Measurements from ENCODE around the gene CELSR2.

The CELSR2 gene

GRCh38 chr1:109252167-109252892 lies 3.0 kb downstream of the CELSR2 start:
- DNase-seq, result no peak

- DNase-seq, result no peak
These were observed 3.8 kb downstream of the CELSR2 start for GRCh38 chr1:109252893-109253802.

DNA sequence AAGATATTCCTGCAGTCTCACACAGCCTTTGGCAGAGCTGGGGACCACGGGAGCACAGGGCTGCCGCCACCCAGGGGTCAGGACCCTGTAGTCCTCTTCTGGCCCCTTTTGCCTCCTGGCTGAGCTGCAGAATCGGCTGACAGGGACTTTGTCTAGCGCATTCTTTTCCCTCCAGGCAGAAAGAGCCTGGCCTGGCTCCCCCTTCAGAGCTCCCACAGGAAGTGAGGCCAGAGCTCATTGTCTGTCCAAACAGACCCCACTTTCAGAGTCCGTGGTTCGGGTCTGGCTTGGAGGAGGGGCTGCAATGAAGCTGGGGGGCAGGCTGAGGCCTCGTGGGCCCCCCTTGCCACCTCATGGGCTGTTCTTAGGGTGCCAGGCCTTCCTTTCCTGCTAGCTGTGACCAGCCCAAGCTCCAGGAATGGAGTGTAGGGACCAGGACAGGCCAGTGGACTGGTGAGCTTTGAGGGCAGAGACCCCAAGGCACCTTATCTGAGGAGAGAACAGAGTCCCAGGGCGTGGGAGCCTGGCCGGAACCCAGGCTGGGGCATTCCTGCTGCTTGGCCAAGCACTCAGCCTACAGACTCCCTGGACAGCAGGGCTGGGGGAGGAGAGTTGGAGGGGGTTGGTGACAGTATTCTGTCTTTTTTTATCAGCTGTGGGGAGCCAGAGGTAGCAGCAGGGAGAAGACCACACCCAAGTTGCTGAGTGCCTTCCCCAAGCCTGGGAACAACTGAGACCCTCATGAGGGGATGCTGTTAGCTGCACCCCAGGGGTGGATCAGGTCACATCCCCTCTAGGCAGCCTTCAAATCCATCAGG lies 4.7 kb downstream of the CELSR2 start:
- DNase-seq, result no peak

DNA sequence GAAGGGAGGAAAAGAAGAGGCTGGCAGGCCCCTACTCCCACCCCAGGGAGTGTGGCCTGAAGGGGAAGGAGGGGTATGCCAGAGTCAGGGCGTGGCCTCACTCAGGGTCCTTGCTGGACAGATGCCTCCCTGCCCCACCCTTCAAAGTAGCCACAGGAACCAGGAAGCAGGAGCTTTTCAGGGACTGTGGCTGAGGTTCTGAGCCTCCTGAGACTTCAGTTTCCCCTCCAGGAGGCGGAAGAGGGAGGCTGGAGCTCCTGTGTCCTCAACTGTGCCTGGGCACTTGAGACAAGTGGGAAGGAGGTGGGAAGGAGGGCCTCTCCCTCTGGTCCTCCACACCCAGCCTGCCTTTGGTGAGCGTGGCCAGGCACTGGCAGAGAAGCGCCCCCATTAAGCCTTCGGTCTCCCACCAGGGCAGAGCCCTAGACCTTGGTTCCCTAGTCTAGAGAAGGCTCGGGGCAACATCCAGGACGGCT lies 5.3 kb downstream of the CELSR2 start:
- DNase-seq, result no peak

DNA sequence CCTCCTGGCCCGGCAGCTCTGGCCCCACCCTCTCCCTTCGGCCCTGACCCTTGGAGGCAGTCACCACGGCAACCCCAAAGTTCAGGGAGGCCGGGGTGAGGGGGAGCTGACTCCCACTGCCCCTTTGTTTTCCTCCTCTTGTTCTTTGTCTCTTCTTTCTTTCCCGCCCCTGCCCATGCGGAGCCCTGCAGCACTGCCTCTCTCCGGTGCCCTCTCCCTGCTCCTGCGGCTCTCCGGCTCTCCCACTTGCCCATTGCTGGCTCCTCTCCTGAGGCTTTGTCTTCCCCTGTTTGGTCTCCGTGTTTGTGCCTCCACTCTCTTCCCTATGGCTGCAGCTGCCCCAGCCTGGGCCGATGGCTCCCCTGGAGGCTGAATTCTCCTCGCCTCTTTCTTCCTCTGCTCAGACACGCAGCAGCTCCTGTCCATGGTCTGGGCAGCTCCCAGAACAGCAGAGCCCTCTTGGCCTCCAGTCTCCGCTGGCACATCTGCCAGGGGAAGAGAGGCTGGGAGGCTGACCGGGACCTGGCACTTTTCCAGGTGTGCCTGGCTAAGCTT lies 5.8 kb downstream of the CELSR2 start:
- no peak for DNase-seq

- no peak for DNase-seq
These were observed 6.3 kb downstream of the CELSR2 start for GRCh38 chr1:109255678-109256077.

DNA sequence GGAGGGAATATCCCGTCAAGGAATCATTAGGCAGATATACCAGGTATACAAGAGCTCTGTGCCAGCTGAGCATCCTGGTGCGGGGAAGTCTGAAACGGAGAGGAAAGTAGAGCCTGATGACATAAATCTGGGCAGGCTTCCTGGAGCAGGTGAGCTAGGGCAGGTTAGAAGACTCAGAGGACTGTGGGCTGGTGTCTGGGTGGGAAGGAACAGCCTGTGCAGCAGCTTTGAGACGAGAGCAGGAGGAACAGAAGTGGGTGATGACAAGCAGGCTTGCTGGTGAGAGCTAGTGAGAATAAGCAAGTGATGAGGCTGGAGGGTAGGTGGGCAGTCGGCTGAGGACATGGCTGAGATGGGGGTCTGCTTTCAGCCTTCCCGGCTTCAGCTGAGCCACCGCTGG lies 6.7 kb downstream of the CELSR2 start:
- no peak for DNase-seq

- DNase-seq, result no peak
These were observed 7.8 kb downstream of the CELSR2 start for GRCh38 chr1:109256971-109257681.

DNA sequence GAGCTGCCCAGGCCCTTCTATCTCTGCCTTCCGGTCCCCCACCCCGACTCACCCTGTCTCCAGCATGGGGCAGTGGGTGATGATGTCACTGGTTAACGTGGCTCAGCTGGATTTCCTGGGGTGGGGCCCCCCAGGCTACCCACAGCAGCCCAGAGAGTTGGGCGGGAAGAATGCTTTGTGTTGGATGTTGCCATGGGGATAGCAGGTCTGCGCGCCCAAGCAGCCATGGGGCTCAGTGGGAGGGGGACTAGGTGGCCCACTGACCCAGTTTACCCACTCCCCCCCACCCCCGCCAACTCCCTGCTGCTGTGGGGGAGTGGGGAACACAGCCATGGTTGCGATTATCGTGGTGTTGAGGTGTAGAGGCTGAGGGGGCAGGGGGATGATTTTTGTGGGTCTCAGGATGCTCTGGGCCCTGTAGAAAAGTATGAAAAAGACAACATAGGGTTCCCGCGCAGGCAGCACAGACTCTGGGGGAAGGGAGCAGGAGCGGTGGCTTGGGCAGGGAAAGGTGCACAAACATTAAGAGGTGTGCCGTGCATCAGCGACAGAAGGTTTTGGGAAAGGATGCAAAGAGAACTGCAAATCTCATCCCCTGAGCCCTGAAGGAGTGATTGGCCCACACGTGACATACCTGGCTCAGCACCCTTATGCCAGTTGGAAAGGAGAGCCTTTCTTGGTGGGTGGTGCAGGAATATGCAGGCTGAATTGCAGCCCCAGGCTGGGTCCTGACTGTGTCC lies 8.5 kb downstream of the CELSR2 start:
- DNase-seq, result no peak

DNA sequence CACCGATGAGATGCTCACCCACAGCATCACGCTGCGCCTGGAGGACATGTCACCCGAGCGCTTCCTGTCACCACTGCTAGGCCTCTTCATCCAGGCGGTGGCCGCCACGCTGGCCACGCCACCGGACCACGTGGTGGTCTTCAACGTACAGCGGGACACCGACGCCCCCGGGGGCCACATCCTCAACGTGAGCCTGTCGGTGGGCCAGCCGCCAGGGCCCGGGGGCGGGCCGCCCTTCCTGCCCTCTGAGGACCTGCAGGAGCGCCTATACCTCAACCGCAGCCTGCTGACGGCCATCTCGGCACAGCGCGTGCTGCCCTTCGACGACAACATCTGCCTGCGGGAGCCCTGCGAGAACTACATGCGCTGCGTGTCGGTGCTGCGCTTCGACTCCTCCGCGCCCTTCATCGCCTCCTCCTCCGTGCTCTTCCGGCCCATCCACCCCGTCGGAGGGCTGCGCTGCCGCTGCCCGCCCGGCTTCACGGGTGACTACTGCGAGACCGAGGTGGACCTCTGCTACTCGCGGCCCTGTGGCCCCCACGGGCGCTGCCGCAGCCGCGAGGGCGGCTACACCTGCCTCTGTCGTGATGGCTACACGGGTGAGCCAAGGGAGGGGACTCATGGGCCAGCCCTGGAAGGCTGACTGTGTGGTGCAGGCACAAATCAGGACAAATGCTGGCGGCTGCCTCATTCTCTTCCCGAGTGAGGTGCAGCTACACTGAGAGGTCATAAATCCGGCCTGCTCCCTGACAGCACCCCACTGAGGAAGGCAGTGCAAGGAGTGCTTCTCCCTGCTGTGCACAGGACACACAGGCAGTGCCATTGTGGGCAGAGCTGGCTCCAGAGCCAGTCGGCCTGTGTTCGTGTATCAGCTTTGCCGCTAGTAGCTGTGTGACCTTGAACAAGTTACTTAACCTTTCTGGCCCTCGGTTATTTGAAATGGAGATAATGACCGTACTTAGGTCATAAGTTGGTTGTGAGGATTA lies 9.4 kb downstream of the CELSR2 start:
- DNase-seq, result no peak

GRCh38 chr1:109259674-109260557 lies 10.6 kb downstream of the CELSR2 start:
- no peak for DNase-seq

- DNase-seq, result no peak
These were observed 11.7 kb downstream of the CELSR2 start for GRCh38 chr1:109261006-109261405.

DNA sequence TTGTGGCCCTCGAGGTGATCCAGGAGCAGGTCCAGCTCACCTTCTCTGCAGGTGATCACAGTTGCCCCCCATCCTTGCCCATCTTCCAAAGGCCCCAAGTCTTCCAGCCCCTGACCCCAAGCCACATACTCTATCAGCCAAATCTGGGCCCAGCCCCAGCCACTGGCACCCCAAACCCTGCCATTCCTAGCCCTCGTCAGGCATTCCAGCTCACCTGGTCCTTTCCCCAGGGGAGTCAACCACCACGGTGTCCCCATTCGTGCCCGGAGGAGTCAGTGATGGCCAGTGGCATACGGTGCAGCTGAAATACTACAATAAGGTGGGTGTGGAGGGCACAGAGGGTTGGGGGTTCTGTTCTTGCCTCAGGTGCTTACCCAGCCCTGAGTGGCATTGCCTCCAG lies 12.2 kb downstream of the CELSR2 start:
- no peak for DNase-seq

DNA sequence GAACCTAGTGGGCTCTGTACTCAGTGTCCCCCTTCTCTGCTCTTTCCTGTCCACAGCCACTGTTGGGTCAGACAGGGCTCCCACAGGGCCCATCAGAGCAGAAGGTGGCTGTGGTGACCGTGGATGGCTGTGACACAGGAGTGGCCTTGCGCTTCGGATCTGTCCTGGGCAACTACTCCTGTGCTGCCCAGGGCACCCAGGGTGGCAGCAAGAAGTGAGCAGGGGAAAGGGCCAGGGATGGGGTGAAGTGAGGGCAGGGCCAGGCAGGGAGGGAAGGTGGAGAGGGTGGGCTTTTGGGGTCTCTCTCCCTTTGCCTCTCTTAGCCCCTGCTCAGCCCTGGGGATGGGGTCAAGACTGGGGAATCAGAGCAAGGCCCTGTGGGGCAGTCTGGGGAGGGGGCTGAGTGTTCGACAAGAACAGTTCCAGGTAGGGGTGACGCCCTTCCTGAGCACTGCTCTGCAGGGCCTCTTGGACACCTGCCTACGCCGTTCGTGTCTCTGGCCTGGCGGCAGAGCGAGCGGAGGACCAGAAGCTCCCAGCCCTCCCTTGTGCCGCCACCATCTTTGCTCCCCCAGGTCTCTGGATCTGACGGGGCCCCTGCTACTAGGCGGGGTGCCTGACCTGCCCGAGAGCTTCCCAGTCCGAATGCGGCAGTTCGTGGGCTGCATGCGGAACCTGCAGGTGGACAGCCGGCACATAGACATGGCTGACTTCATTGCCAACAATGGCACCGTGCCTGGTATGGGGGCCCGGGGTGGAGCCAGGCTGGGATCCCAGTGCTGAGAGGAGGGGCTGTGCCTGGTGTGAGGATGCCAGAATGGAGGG lies 13.1 kb downstream of the CELSR2 start:
- no peak for DNase-seq

DNA sequence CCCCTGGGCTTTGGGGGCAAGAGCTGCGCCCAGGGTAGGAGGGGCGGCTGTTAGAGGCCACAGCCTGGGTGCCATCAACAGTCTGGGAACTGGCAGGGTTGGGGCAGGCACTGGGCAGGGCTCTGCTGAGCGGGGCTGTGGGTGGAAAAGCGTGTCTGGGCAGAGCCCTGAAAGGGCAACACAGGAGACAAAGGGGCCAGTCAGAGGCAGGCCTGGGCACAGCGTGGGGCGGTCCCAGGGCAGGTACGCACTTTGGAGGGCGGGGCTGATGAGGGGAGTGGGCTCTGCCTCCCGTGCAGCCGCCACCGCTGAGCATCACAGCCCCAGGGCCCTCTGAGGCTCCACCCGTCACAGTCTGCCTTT lies 13.9 kb downstream of the CELSR2 start:
- DNase-seq, result no peak

GRCh38 chr1:109263597-109264378 lies 14.4 kb downstream of the CELSR2 start:
- no peak for DNase-seq

DNA sequence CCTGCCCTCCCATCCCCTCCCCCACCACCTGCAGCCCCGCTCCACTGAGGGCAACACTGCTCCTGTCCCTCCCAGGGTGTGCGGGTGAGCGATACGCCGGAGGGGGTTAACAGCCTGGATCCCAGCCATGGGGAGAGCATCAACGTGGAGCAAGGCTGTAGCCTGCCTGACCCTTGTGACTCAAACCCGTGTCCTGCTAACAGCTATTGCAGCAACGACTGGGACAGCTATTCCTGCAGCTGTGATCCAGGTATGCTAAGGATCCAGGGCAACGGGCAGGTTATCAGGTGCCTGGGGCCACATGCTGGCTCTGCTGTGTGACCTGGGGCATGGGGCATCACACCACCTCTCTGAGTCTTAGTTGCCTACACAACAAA lies 15.0 kb downstream of the CELSR2 start:
- no peak for DNase-seq

- no peak for DNase-seq
These were observed 15.7 kb downstream of the CELSR2 start for GRCh38 chr1:109265016-109265415.
